Measurements from ENCODE around the gene RFX1.
"Not testable (repeated sequence)": the region's sequence is repeated elsewhere in the genome, so short reads cannot be mapped to it uniquely, and the experiment has no call there.

The RFX1 gene

GRCh38 chr19:13929956-13930355 lies 76.2 kb downstream of the RFX1 start:
- no peak for TF ChIP-seq CTCF (IDR thresholded peaks at IDR 0.05; ENCODE audit: control insufficient read depth, insufficient read depth, low read depth, low read length, missing control alignments)
- DNase-seq (ENCODE audit: low read depth), result no peak
- no peak overlapping the region for H3K4me3 ChIP-seq (ENCODE audit: control insufficient read depth, low read depth, low read length)

GRCh38 chr19:13929340-13929739 lies 76.8 kb downstream of the RFX1 start:
- H3K4me3 ChIP-seq (ENCODE audit: control insufficient read depth, low read depth, low read length), result no peak overlapping the region
- no peak for TF ChIP-seq CTCF (IDR thresholded peaks at IDR 0.05; ENCODE audit: control insufficient read depth, insufficient read depth, low read depth, low read length, missing control alignments)
- no peak for DNase-seq (ENCODE audit: low read depth)

- no peak for DNase-seq (ENCODE audit: low read depth)
- TF ChIP-seq CTCF (IDR thresholded peaks at IDR 0.05; ENCODE audit: control insufficient read depth, insufficient read depth, low read depth, low read length, missing control alignments), result no peak
Measured at GRCh38 chr19:13926715-13927114, 79.4 kb downstream of the RFX1 start.

GRCh38 chr19:13926010-13926409 lies 80.1 kb downstream of the RFX1 start:
- no peak for DNase-seq (ENCODE audit: low read depth)
- TF ChIP-seq CTCF (IDR thresholded peaks at IDR 0.05; ENCODE audit: control insufficient read depth, insufficient read depth, low read depth, low read length, missing control alignments), result no peak
- no peak overlapping the region for H3K4me3 ChIP-seq (ENCODE audit: control insufficient read depth, low read depth, low read length)

More at GRCh38 chr19:13926715-13927114, 79.4 kb downstream of the RFX1 start:
- no peak overlapping the region for H3K4me3 ChIP-seq (ENCODE audit: control insufficient read depth, low read depth, low read length)

GRCh38 chr19:13923194-13923987 lies 82.7 kb downstream of the RFX1 start:
- H3K4me3 ChIP-seq (ENCODE audit: control insufficient read depth, low read depth, low read length), result no peak overlapping the region
- DNase-seq (ENCODE audit: low read depth), result no peak
- TF ChIP-seq CTCF (IDR thresholded peaks at IDR 0.05; ENCODE audit: control insufficient read depth, insufficient read depth, low read depth, low read length, missing control alignments), result no peak

GRCh38 chr19:13922118-13922517 lies 84.0 kb downstream of the RFX1 start:
- H3K4me3 ChIP-seq (ENCODE audit: control insufficient read depth, low read depth, low read length); DNase-seq (ENCODE audit: low read depth): not testable (repeated sequence)

- TF ChIP-seq CTCF (IDR thresholded peaks at IDR 0.05; ENCODE audit: control insufficient read depth, insufficient read depth, low read depth, low read length, missing control alignments), result no peak
- no peak for DNase-seq (ENCODE audit: low read depth)
- H3K4me3 ChIP-seq (ENCODE audit: control insufficient read depth, low read depth, low read length), result no peak overlapping the region
Measured at GRCh38 chr19:13920940-13921747, 85.0 kb downstream of the RFX1 start.

All from AG09309 (cell line).